Sigmoid colon (tissue), 4 donors: Measurements from ENCODE around the gene MOXD1.

Source experiments
- CTCF ChIP-seq, 4 experiments: fragments of 450-650 bp in 3 of 4; fragments of 200-600 bp in 1 of 4; IDR thresholded peaks; one replicate each; pipeline ENCODE4 v1.5.1; 2016 to 2019; ENCODE audit warnings: antibody characterized with exemption in 4 of 4, mild to moderate bottlenecking in 3 of 4, moderate library complexity in 2 of 4
- POLR2AphosphoS5 ChIP-seq, 4 donors: sonication (generic); formaldehyde crosslinking; IDR thresholded peaks; one replicate each; pipeline ENCODE4 v1.6.1; 2017; ENCODE audit warnings: antibody characterized with exemption in 4 of 4

DNA sequence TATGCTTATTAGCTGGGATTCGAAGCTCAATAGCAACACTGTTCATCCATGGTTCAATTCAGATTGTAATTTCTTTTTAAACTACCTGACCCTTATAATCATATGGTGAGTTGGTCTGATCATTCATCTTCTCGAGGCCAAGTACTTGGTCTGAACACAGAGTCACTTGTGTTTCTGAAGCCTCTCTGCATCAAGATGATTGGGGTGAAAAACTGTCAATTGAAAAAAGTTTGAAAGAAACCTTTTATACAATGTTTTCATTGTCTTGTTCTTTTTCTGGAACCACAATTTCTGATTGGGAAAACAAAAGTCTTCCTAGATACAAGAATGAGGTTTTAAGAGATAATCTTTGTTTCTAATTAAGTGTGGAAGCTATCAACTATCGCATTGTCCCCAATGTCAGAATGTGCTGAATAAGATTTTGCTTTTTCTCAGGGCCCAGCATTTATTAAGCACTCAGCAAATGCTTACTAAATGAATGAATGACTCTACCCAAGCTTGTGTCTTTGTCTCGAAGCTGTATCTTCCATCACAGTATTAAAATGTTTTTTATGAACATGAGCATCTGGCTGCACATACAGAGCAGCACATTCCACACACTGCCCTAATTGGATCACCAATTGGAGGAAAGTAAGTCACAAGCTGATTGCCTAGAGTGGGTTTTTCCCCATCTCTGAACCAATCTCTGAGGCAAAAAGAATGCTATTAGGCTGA is 45.0 kb upstream of the MOXD1 start:
- TF ChIP-seq CTCF (IDR thresholded peaks at IDR 0.05): no peak
- no peak for TF ChIP-seq POLR2AphosphoS5 (IDR thresholded peaks at IDR 0.05)
